Measurements from ENCODE around the gene DSCAM. TPM values are rescaled to one million over a fixed set of nuclear protein-coding genes. Genes with fewer than 3 reads are reported as not detected.
A peak's percentile ranks its signal among the peaks of the same experiment; 100 is the strongest.

The DSCAM gene
- total and polyA plus RNA-seq, 10 donors = 0.02 to 2.7 (median 2.0) TPM

GRCh38 chr21:40546647-40547046 lies 300.3 kb downstream of the DSCAM start:
- Histone ChIP-seq H3K27me3 (replicated peaks in 1 of 7) (no peaks in the 10 kb centered on the region), H3K36me3 (no peaks in the 10 kb centered on the region), H3K9me3 (peaks cover 0 to 38% (median 17%) of the 10 kb centered on the region in 8 donors), H3K4me1 (no peaks in the 10 kb centered on the region), H3K27ac (peak overlapping the region in 2 of 8 donors; percentile 14 to 57), H3K4me3 (no peak overlapping the region)
- no peak for DNase-seq
- TF ChIP-seq POLR2AphosphoS5 (IDR thresholded peaks at IDR 0.05) (no peak), POLR2A (IDR thresholded peaks at IDR 0.05) (no peak), CTCF (IDR thresholded peaks at IDR 0.05 in 8 of 11, conservative IDR thresholded peaks at IDR 0.05 in 3 of 11) (no peak)
- intact Hi-C loops (cut with DNase I; ENCODE audit: low total_unique reads) = no loop called here
- 24 to 59% (median 30%) methylated on average over 2 of the region's 2 CpGs for WGBS, 5 donors

DNA sequence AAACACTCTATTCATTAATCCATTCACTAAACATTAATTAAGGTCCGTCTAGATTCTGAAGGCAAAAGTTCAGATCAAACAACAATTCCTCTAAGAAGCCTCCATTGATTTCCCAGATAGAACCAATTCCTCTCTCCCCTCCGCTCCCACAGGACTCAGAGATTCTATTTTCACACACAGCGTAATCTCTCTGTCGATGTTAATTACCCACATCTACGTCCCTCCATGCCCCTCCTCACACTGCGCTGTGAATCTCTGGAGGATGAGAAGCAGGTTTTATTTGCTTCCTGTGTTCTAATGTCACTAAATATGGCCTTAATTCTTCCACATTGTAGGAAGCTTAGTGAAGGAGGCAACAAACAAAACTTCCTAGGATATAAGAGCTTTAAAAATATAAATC lies 306.7 kb downstream of the DSCAM start:
- H3K9me3 ChIP-seq = peaks cover 0 to 29% (median 13%) of the 10 kb centered on the region in 8 donors
- no peak overlapping the region for H3K27ac ChIP-seq
- no peak for DNase-seq
- intact Hi-C loops (cut with DNase I; ENCODE audit: low total_unique reads) = no loop called here
- TF ChIP-seq POLR2AphosphoS5 (IDR thresholded peaks at IDR 0.05) = no peak
- TF ChIP-seq CTCF (IDR thresholded peaks at IDR 0.05 in 8 of 11, conservative IDR thresholded peaks at IDR 0.05 in 3 of 11) = no peak
- TF ChIP-seq POLR2A (IDR thresholded peaks at IDR 0.05) = no peak
- no peaks in the 10 kb centered on the region for H3K27me3 ChIP-seq (replicated peaks in 1 of 7)
- H3K4me1 ChIP-seq = no peaks in the 10 kb centered on the region
- 79 to 87% (median 82%) methylated on average over 6 of the region's 6 CpGs for WGBS, 5 donors
- H3K4me3 ChIP-seq = no peak overlapping the region
- H3K36me3 ChIP-seq = no peaks in the 10 kb centered on the region

DNA sequence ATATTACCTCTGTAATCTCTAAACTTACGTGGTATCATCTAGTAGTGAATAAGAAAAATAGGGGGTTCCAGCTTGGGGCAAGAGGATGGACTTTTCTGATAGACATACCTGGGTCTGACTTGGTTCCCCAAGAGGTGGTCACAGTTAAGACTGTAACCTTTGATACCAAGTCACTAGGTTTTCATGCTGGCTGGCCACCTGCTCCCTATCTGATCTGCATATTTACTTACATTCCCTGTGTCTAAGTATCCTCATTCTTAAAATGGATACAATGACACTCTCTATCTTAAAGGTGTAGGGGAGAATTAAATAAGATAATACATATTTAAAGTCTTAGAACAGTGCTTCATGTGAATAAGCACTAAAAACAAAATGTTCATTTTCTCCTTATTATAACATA lies 312.1 kb downstream of the DSCAM start:
- Histone ChIP-seq H3K4me1 (no peaks in the 10 kb centered on the region), H3K9me3 (no peaks in the 10 kb centered on the region), H3K36me3 (no peaks in the 10 kb centered on the region), H3K27ac (no peak overlapping the region), H3K27me3 (replicated peaks in 1 of 7) (peaks cover 0 to 6% (median 0%) of the 10 kb centered on the region in 7 donors), H3K4me3 (no peak overlapping the region)
- no peak for DNase-seq
- WGBS, 5 donors = 72 to 83% (median 80%) methylated on average over 1 of the region's 1 CpG
- TF ChIP-seq POLR2AphosphoS5 (IDR thresholded peaks at IDR 0.05) (no peak), CTCF (IDR thresholded peaks at IDR 0.05 in 8 of 11, conservative IDR thresholded peaks at IDR 0.05 in 3 of 11) (no peak), POLR2A (IDR thresholded peaks at IDR 0.05) (no peak)
- intact Hi-C loops (cut with DNase I; ENCODE audit: low total_unique reads) = no loop called here

- no peak overlapping the region for H3K4me3 ChIP-seq
- intact Hi-C loops (cut with DNase I; ENCODE audit: low total_unique reads) = no loop called here
- TF ChIP-seq CTCF (IDR thresholded peaks at IDR 0.05 in 8 of 11, conservative IDR thresholded peaks at IDR 0.05 in 3 of 11) = no peak
- TF ChIP-seq POLR2AphosphoS5 (IDR thresholded peaks at IDR 0.05) = no peak
- TF ChIP-seq POLR2A (IDR thresholded peaks at IDR 0.05) = no peak
- H3K9me3 ChIP-seq = peaks cover 0 to 20% (median 14%) of the 10 kb centered on the region in 8 donors
- H3K36me3 ChIP-seq = no peaks in the 10 kb centered on the region
- 55 to 70% (median 65%) methylated on average over 4 of the region's 4 CpGs for WGBS, 5 donors
- no peak for DNase-seq
- peaks cover 0 to 6% (median 0%) of the 10 kb centered on the region in 7 donors for H3K27me3 ChIP-seq (replicated peaks in 1 of 7)
- H3K4me1 ChIP-seq = no peaks in the 10 kb centered on the region
- H3K27ac ChIP-seq = no peak overlapping the region
Measured at GRCh38 chr21:40531431-40532110, 315.4 kb downstream of the DSCAM start.

Measured in spleen (tissue), 11 donors.